Measurements from ENCODE around the gene PCDHA6. TPM values are rescaled to one million over a fixed set of nuclear protein-coding genes. Genes with fewer than 3 reads are reported as not detected.

PCDHA6 gene
- total and polyA plus RNA-seq, 2 donors (not counting 3 experiments of a cell fraction or from before 2014, with no cell fraction given) = 0.04 to 0.18 TPM

DNA sequence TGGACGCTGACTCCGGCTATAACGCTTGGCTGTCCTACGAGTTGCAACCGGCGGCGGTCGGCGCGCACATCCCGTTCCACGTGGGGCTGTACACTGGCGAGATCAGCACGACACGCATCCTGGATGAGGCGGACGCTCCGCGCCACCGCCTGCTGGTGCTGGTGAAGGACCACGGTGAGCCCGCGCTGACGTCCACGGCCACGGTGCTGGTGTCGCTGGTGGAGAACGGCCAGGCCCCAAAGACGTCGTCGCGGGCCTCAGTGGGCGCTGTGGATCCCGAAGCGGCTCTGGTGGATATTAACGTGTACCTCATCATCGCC lies 49.5 kb downstream of the PCDHA6 start:
- Histone ChIP-seq H3K36me3 (ENCODE audit: control insufficient read depth in 2 of 2, extremely low read depth in 1 of 2, insufficient read depth in 2 of 2, low read length in 2 of 2) (no peaks in the 10 kb centered on the region), H3K4me1 (ENCODE audit: control insufficient read depth, extremely low read depth, insufficient read depth, low read length) (no peaks in the 10 kb centered on the region), H4K20me1 (replicated peaks; ENCODE audit: control insufficient read depth, extremely low read depth, insufficient read depth, low read length) (no peaks in the 10 kb centered on the region), H3K9me3 (replicated peaks; ENCODE audit: control insufficient read depth, insufficient read depth, low read length) (no peaks in the 10 kb centered on the region), H3K27ac (ENCODE audit: insufficient read depth, low read depth, low read length) (no peak overlapping the region), H3K79me2 (ENCODE audit: control insufficient read depth, insufficient read depth, low read length) (no peaks in the 10 kb centered on the region), H3K4me3 (replicated peaks in 1 of 3; ENCODE audit: insufficient read depth in 1 of 3, low read depth in 1 of 3, low read length in 3 of 3) (no peak overlapping the region), H2AFZ (ENCODE audit: low read depth, low read length) (no peak overlapping the region), H3K9me1 (replicated peaks; ENCODE audit: control insufficient read depth, extremely low read depth, insufficient read depth, low read length) (no peaks in the 10 kb centered on the region), H3K27me3 (ENCODE audit: control insufficient read depth in 2 of 2, insufficient read depth in 2 of 2, low read length in 2 of 2) (peaks cover 0 to 7% of the 10 kb centered on the region in 2 experiments), H3K9ac (replicated peaks; ENCODE audit: extremely low read depth, insufficient read depth, low read length) (no peak overlapping the region), H3K4me2 (ENCODE audit: insufficient read depth, low read length) (no peak overlapping the region)
- ChIA-PET POLR2A (no interaction called here), CTCF (no interaction called here)
- no TSS peak for BruUV-seq (replicated peaks)
- FAIRE-seq (no peak), DNase-seq (ENCODE audit: low read depth, low spot score) (no peak)
- intact Hi-C loops (cut with micrococcal nuclease) = no loop called here
- no peak for TF ChIP-seq POLR2AphosphoS5 (IDR thresholded peaks at IDR 0.05; ENCODE audit: insufficient read depth, low read depth, low read length)
- TF ChIP-seq, protein P1, sequence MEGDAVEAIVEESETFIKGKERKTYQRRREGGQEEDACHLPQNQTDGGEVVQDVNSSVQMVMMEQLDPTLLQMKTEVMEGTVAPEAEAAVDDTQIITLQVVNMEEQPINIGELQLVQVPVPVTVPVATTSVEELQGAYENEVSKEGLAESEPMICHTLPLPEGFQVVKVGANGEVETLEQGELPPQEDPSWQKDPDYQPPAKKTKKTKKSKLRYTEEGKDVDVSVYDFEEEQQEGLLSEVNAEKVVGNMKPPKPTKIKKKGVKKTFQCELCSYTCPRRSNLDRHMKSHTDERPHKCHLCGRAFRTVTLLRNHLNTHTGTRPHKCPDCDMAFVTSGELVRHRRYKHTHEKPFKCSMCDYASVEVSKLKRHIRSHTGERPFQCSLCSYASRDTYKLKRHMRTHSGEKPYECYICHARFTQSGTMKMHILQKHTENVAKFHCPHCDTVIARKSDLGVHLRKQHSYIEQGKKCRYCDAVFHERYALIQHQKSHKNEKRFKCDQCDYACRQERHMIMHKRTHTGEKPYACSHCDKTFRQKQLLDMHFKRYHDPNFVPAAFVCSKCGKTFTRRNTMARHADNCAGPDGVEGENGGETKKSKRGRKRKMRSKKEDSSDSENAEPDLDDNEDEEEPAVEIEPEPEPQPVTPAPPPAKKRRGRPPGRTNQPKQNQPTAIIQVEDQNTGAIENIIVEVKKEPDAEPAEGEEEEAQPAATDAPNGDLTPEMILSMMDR (IDR thresholded peaks at IDR 0.05; ENCODE audit: extremely low read depth in 1 of 2, insufficient read depth in 1 of 2, low read depth in 1 of 2, low read length in 2 of 2) = no peak
- TF ChIP-seq GATA2 (IDR thresholded peaks at IDR 0.05; ENCODE audit: insufficient read depth, insufficient read length, low read depth, low read length) = no peak
- no peak for TF ChIP-seq FOS (IDR thresholded peaks at IDR 0.05; ENCODE audit: borderline replicate concordance, insufficient read depth, low read length)
- no peak for TF ChIP-seq MYC (IDR thresholded peaks at IDR 0.05; ENCODE audit: low read depth, low read length)
- no peak for TF ChIP-seq EZH2 (IDR thresholded peaks at IDR 0.05; ENCODE audit: borderline replicate concordance, low read depth, low read length, severe bottlenecking)
- no peak for TF ChIP-seq JUN (IDR thresholded peaks at IDR 0.05; ENCODE audit: borderline replicate concordance, insufficient read depth, insufficient read length, low read depth)
- TF ChIP-seq, protein P2, sequence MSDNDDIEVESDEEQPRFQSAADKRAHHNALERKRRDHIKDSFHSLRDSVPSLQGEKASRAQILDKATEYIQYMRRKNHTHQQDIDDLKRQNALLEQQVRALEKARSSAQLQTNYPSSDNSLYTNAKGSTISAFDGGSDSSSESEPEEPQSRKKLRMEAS (IDR thresholded peaks at IDR 0.05; ENCODE audit: insufficient read depth, insufficient read length) = no peak
- no peak for TF ChIP-seq POLR2A (IDR thresholded peaks at IDR 0.05; ENCODE audit: low read depth, low read length)
- dilution Hi-C loops (cut with MboI; ENCODE audit: extremely low pct_ligation_motif_present, low sequenced_read_pairs) = no loop called here

Other genes starting within 250 kb of the PCDHA6 start
- gene CD14, start 194.8 kb upstream of the PCDHA6 start, total RNA-seq = 0.33 TPM in 1 of 2 replicates, not detected in the other
- gene CD14, start 194.8 kb upstream of the PCDHA6 start, polyA plus RNA-seq = 3.7 and 5.1 TPM in 2 replicates
- 14.2 and 23.7 TPM in 2 replicates for gene TMCO6, start 188.5 kb upstream of the PCDHA6 start, total RNA-seq
- 22.0 and 23.2 TPM in 2 replicates for gene TMCO6, start 188.5 kb upstream of the PCDHA6 start, polyA plus RNA-seq
- gene NDUFA2, start 180.3 kb upstream of the PCDHA6 start, total RNA-seq = 56.1 and 63.4 TPM in 2 replicates
- 130 and 131 TPM in 2 replicates for gene NDUFA2, start 180.3 kb upstream of the PCDHA6 start, polyA plus RNA-seq
- gene IK, start 180.1 kb upstream of the PCDHA6 start, total RNA-seq = 78.9 and 90.4 TPM in 2 replicates
- gene IK, start 180.1 kb upstream of the PCDHA6 start, polyA plus RNA-seq = 43.4 and 64.0 TPM in 2 replicates
- gene WDR55, start 163.1 kb upstream of the PCDHA6 start, total RNA-seq = 24.0 and 25.3 TPM in 2 replicates
- gene WDR55, start 163.1 kb upstream of the PCDHA6 start, polyA plus RNA-seq = 17.5 and 17.8 TPM in 2 replicates
- gene DND1, start 154.4 kb upstream of the PCDHA6 start, total RNA-seq = 1.1 TPM in 2 replicates
- gene DND1, start 154.4 kb upstream of the PCDHA6 start, polyA plus RNA-seq = 1.2 and 1.4 TPM in 2 replicates
- gene HARS1, start 136.6 kb upstream of the PCDHA6 start, total RNA-seq = 104 and 105 TPM in 2 replicates
- gene HARS1, start 136.6 kb upstream of the PCDHA6 start, polyA plus RNA-seq = 56.0 and 65.2 TPM in 2 replicates
- 29.6 and 31.7 TPM in 2 replicates for gene HARS2, start 136.5 kb upstream of the PCDHA6 start, total RNA-seq
- 19.9 and 23.6 TPM in 2 replicates for gene HARS2, start 136.5 kb upstream of the PCDHA6 start, polyA plus RNA-seq
- 49.0 and 49.4 TPM in 2 replicates for gene ZMAT2, start 127.5 kb upstream of the PCDHA6 start, total RNA-seq
- gene ZMAT2, start 127.5 kb upstream of the PCDHA6 start, polyA plus RNA-seq = 45.8 and 58.0 TPM in 2 replicates
- not detected in 2 replicates for gene PCDHA1, start 41.8 kb upstream of the PCDHA6 start, total RNA-seq
- 0.03 and 0.04 TPM in 2 replicates for gene PCDHA1, start 41.8 kb upstream of the PCDHA6 start, polyA plus RNA-seq
- gene PCDHA2, start 33.1 kb upstream of the PCDHA6 start, total RNA-seq = not detected in 2 replicates
- 0.02 TPM in 1 of 2 replicates, not detected in the other for gene PCDHA2, start 33.1 kb upstream of the PCDHA6 start, polyA plus RNA-seq
- gene PCDHA3, start 26.9 kb upstream of the PCDHA6 start, total RNA-seq = 0.09 TPM in 1 of 2 replicates, not detected in the other
- gene PCDHA3, start 26.9 kb upstream of the PCDHA6 start, polyA plus RNA-seq = 0.07 and 0.08 TPM in 2 replicates
- 0.04 and 0.14 TPM in 2 replicates for gene PCDHA4, start 20.9 kb upstream of the PCDHA6 start, total RNA-seq
- 0.14 and 0.26 TPM in 2 replicates for gene PCDHA4, start 20.9 kb upstream of the PCDHA6 start, polyA plus RNA-seq
- not detected in 2 replicates for gene PCDHA5, start 6.3 kb upstream of the PCDHA6 start, total RNA-seq
- gene PCDHA5, start 6.3 kb upstream of the PCDHA6 start, polyA plus RNA-seq = not detected in 2 replicates
- gene PCDHA7, start 6.3 kb downstream of the PCDHA6 start, total RNA-seq = 0.14 TPM in 1 of 2 replicates, not detected in the other
- gene PCDHA7, start 6.3 kb downstream of the PCDHA6 start, polyA plus RNA-seq = 0.07 and 0.30 TPM in 2 replicates
- not detected in 2 replicates for gene PCDHA8, start 13.2 kb downstream of the PCDHA6 start, total RNA-seq
- not detected in 2 replicates for gene PCDHA8, start 13.2 kb downstream of the PCDHA6 start, polyA plus RNA-seq
- not detected in 2 replicates for gene PCDHA9, start 20.4 kb downstream of the PCDHA6 start, total RNA-seq
- gene PCDHA9, start 20.4 kb downstream of the PCDHA6 start, polyA plus RNA-seq = 0.03 TPM in 1 of 2 replicates, not detected in the other
- gene PCDHA10, start 27.9 kb downstream of the PCDHA6 start, total RNA-seq = 0.07 and 0.18 TPM in 2 replicates
- gene PCDHA10, start 27.9 kb downstream of the PCDHA6 start, polyA plus RNA-seq = 0.11 and 0.13 TPM in 2 replicates
- 0.12 TPM in 1 of 2 replicates, not detected in the other for gene PCDHA11, start 41.0 kb downstream of the PCDHA6 start, total RNA-seq
- gene PCDHA11, start 41.0 kb downstream of the PCDHA6 start, polyA plus RNA-seq = 0.03 TPM in 1 of 2 replicates, not detected in the other
- gene PCDHA12, start 47.3 kb downstream of the PCDHA6 start, total RNA-seq = not detected in 2 replicates
- gene PCDHA12, start 47.3 kb downstream of the PCDHA6 start, polyA plus RNA-seq = 0.03 TPM in 1 of 2 replicates, not detected in the other
- gene PCDHA13, start 54.2 kb downstream of the PCDHA6 start, total RNA-seq = not detected in 2 replicates
- gene PCDHA13, start 54.2 kb downstream of the PCDHA6 start, polyA plus RNA-seq = not detected in 2 replicates
- gene PCDHAC1, start 98.3 kb downstream of the PCDHA6 start, total RNA-seq = not detected in 2 replicates
- not detected in 2 replicates for gene PCDHAC1, start 98.3 kb downstream of the PCDHA6 start, polyA plus RNA-seq
- 0.90 and 1.00 TPM in 2 replicates for gene PCDHAC2, start 138.5 kb downstream of the PCDHA6 start, total RNA-seq
- gene PCDHAC2, start 138.5 kb downstream of the PCDHA6 start, polyA plus RNA-seq = 0.97 and 1.2 TPM in 2 replicates
- gene PCDHB1, start 223.4 kb downstream of the PCDHA6 start, total RNA-seq = not detected in 2 replicates
- gene PCDHB1, start 223.4 kb downstream of the PCDHA6 start, polyA plus RNA-seq = not detected in 2 replicates

All from endothelial cell of umbilical vein (primary cell).